Measurements from ENCODE around the gene ADSL.
A peak's percentile ranks its signal among the peaks of the same experiment; 100 is the strongest.

ADSL gene

DNA sequence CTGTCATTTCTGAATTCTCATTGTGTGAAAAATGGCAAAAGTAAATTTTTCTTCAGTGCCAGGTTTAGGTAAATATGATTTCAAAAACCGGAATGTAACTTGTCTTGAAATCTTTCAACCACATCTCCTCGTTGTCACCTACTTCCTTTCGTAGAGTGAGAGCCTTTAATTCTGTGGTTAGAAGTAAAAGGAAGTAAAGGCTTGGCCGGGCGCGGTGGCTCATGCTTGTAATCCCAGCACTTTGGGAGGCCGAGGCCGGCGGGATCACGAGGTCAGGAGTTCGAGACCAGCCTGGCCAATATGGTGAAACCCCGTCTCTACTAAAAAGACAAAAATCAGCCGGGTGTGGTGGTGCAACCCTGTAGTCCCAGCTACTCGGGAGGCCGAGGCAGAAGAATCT is 53.9 kb downstream of the ADSL start:
- peak overlapping the region in 7 of 21 experiments; percentile 26 to 76 (median 63) for H3K27ac ChIP-seq
- no peak overlapping the region for H3K4me3 ChIP-seq

GRCh38 chr22:40401532-40401931 is 55.2 kb downstream of the ADSL start:
- peak overlapping the region in 4 of 21 experiments; percentile 39 to 74 (median 55) for H3K27ac ChIP-seq
- H3K4me3 ChIP-seq: no peak overlapping the region

DNA sequence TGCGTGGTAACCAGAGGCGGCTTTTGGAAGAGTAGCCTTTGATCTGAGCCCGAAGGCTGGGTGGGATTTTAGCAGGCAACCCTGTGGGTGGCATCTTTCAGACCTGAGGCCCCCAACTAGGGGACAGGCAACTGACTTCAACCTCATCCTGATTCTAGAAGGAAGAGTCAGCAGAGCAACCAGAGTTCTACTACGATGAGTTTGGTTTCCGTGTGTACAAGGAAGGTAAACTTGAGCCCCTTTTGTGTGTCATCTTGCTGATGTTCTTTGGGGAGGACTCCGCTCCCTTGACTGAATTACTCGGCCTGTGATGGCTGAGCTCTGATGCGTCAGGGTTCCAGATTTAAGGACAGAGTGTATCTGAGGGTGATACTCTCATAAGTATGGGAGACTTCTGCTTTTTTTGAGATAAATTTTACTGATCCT is 55.7 kb downstream of the ADSL start:
- Histone ChIP-seq H3K4me3 (no peak overlapping the region), H3K27ac (peak overlapping the region in 4 of 21 experiments; percentile 39 to 74 (median 55))

GRCh38 chr22:40403141-40403540 is 56.8 kb downstream of the ADSL start:
- Histone ChIP-seq H3K4me3 (no peak overlapping the region), H3K27ac (peak overlapping the region in 1 of 21 experiments; percentile 67)

DNA sequence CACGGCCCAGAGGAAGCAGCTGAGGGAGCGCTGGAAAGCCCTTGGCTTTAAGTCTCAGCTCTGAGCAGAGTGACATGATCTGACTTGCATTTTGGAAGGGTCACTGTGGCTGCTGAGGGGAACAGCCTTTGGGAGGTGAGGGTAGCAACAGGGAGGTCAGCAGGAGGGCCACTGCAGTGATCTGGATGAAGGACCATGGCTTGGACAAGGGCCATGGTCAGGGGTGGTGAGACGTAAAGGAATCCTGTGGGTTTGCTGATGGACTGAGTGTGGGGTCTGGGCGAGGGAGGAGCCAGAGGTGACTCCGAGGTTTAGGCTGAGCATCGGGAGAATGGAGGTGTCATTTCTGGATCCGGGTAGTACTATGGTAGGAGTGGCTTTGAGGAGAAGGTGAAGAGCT is 57.4 kb downstream of the ADSL start:
- peak overlapping the region in 1 of 21 experiments; percentile 23 for H3K27ac ChIP-seq
- no peak overlapping the region for H3K4me3 ChIP-seq

DNA sequence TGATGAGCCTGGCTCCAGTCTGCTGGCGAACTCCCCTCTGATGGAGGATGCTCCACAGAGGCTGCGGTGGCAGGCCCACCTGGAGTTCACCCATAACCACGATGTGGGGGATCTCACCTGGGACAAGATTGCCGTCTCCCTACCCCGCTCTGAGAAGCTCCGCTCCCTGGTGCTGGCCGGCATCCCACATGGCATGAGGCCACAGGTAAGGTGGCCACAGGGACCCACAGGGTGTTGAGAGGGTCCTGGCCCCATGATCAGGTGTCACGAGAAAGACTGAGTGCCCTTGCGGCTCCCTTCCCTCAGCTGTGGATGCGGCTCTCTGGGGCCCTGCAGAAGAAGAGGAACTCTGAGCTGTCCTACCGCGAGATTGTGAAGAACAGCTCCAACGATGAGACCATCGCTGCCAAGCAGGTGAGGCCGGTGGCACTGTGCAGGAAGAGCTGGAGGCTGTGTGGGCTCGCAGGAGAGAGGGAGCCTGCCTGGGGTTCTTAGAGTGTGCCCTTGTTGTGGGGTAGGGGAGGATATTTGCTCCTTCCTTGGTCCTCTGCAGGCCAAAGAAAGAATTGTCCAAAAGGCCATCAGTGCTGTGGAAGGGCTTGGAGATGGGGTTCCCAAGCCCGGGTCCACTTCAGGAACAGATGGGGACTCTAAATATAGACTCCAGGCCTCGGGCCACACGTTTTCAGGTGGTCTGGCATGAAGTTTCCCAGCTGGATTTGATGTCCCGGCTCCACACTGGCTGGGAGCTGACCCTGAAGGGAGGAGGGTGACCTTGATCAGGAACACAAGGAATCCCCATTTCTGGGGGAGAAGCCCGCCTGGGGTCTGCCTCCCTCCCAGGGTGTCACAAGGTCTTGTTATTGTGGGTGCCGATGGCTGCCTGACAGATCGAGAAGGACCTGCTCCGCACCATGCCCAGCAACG is 58.2 kb downstream of the ADSL start:
- H3K4me3 ChIP-seq: no peak overlapping the region
- H3K27ac ChIP-seq: no peak overlapping the region

DNA sequence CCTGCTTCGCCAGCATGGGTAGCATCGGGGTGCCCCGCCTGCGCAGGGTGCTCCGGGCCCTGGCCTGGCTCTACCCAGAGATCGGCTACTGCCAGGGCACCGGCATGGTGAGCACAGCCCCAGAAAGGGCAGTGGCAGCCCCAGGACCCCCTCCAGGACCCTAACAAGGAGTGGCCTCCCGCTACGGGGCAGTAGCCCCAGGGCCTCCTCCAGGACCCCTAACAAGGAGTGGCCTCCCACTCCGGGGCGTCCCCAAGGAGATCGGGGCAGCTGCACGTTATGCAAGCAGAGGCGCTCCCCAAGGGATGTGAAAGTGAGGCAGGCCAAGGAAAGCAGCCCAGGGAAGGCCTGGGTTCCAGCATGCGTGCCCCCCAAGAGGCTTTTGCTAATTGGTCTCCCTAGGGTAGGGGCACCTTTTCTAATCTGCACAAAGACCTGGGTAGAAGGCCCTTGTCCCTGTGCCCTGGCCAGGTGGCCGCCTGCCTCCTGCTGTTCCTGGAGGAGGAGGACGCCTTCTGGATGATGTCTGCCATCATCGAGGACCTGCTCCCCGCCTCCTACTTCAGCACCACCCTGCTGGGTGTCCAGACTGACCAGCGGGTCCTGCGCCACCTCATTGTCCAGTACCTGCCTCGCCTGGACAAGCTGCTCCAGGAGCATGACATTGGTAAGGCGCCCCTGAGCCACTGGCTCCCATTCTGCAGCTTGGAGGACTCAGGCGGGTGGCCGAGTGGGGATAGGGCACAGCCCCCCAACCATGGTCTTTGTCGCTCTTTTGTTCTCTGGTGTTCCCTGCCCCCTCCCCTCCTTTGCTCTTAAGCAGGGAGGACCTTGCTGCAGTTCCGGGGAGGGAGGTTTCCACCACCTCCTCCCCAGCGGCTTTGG is 59.1 kb downstream of the ADSL start:
- no peak overlapping the region for H3K27ac ChIP-seq

GRCh38 chr22:40406063-40406890 is 60.0 kb downstream of the ADSL start:
- Histone ChIP-seq H3K27ac (no peak overlapping the region), H3K4me3 (no peak overlapping the region)

More for the DNA sequence above, 59.1 kb downstream of the ADSL start:
- H3K4me3 ChIP-seq: no peak overlapping the region

DNA sequence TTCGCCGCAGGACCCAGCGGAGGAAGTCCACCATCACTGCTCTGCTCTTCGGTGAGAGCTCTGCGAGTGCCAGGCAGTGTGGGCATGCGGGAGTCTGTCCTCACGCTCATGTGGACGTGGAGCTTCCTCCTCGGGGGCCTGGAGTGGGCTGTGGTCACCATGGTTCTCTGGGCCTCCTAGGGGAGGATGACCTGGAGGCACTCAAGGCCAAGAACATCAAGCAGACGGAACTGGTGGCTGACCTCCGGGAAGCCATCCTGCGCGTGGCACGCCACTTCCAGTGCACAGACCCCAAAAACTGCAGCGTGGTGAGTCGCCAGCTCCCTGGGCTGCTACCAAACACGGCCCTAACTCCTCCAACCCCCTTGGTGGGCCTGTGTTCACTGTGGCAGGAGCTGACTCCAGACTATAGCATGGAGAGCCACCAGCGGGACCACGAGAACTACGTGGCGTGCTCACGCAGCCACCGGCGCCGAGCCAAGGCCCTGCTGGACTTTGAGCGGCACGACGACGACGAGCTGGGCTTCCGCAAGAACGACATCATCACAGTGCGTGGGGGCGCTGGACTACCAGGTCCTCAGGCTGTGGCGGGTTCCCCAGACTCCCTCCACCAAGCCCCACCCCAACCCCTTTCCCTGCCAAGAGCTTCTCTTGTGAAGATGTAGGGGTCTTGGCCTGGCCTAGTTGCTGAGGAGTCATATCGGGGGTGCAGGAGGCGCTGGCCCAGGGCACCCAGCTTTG is 60.9 kb downstream of the ADSL start:
- H3K27ac ChIP-seq: no peak overlapping the region
- no peak overlapping the region for H3K4me3 ChIP-seq

- Histone ChIP-seq H3K4me3 (no peak overlapping the region), H3K27ac (peak overlapping the region in 2 of 21 experiments; percentile 17 to 31)
Measured at GRCh38 chr22:40407831-40408717, 61.8 kb downstream of the ADSL start.

DNA sequence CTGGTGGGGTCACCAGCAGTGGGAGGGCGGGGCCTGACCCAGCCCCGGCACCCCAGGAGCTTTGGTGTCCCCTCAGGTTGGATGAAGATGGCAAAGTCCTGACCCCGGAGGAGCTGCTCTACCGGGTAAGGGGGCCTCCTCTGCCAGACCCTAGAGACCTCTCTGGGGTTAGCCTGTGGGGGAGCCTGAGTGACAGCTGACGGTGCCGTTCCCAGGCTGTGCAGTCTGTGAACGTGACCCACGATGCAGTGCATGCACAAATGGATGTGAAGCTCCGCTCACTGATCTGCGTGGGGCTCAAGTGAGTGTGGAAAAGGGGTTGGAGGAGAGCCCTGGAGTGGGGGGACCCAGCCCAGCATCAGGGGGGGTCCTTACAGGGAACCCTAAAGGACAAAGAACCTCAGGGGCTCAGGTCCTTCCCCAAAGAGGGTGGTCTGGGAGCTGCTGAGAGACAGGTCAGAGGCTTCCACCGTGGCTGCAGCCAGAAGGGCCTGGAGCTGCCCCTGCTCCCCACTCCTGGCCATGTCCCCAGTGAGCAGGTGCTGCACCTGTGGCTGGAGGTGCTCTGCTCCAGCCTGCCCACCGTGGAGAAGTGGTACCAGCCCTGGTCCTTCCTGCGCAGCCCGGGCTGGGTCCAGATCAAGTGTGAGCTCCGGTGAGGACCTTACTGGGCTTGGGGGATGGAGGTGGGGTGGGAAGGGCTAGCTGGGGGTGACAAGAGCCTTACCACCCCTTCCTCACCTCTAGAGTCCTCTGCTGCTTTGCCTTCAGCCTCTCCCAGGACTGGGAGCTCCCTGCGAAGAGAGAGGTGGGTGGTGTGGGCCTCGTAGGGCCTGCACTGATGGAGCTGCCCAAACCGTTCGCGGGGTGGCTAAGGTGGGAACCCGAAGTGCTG is 62.7 kb downstream of the ADSL start:
- no peak overlapping the region for H3K27ac ChIP-seq
- no peak overlapping the region for H3K4me3 ChIP-seq

- peak overlapping the region in 1 of 21 experiments; percentile 17 for H3K27ac ChIP-seq
- H3K4me3 ChIP-seq: no peak overlapping the region
Measured at GRCh38 chr22:40409613-40410113, 63.4 kb downstream of the ADSL start.

- Histone ChIP-seq H3K27ac (peak overlapping the region in 2 of 21 experiments; percentile 10 to 36), H3K4me3 (no peak overlapping the region)
Measured at GRCh38 chr22:40410272-40410671, 64.0 kb downstream of the ADSL start.

DNA sequence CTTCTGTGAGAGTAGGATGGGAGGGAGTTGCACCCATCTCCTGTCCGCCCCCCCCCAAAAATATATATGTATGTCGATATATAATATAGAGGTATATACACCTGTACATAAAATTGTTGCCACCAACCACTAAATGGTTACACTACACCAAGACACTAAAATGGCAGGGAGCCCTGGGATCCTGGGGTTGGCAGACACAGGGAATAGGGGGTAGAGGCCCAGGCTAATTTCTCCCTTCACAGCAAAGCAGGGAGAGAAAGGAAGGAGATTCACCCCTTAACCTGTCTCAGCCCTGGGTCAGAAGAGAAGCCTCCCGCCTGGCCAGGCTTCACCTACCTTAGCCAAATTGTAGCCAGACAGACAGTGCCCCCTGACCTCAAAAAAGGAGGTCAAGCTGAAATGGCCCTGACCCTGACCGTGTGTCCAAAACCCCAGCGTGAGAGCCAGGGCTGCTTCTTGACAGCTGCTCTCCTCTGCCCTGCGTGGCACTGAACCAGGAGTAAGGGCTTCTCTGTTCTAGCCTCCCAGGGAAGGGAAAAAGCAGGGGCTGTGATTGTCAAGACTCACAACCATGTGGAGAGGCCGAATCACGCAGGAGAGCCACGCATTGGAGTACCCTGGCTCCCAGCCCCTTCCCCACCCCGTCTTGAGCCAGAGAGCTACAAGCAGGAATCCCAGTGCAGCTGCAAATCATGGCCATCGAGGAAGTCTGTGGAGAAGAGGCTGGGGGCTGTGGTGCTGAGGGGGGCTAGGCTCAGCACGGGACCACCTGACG is 64.6 kb downstream of the ADSL start:
- Histone ChIP-seq H3K27ac (peak overlapping the region in 1 of 21 experiments; percentile 45), H3K4me3 (no peak overlapping the region)

- H3K27ac ChIP-seq: no peak overlapping the region
- no peak overlapping the region for H3K4me3 ChIP-seq
Measured at GRCh38 chr22:40411506-40411861, 65.2 kb downstream of the ADSL start.

GRCh38 chr22:40412441-40412840 is 66.1 kb downstream of the ADSL start:
- Histone ChIP-seq H3K4me3 (no peak overlapping the region), H3K27ac (peak overlapping the region in 1 of 21 experiments; percentile 8)

All from skin epidermis (tissue), 12 donors.